Activated CD4-positive, CD25-positive, alpha-beta regulatory T cell treated with anti-CD3 and anti-CD28 coated beads, Interleukin-2, amount 50 U/mL, for 24 hours (primary cell): ENCODE data around the gene BDH1.
"Not testable (repeated sequence)": the region's sequence is repeated elsewhere in the genome, so short reads cannot be mapped to it uniquely, and the experiment has no call there.

Experiments
- ATAC-seq, 2 donors: fragments of 150-1000 bp; cut with Tn5 transposase; one replicate each; pipeline ENCODE4 v1.10.0; 2021; ENCODE audit warnings: mild to moderate bottlenecking in 1 of 2, moderate library complexity in 1 of 2

BDH1 gene

DNA sequence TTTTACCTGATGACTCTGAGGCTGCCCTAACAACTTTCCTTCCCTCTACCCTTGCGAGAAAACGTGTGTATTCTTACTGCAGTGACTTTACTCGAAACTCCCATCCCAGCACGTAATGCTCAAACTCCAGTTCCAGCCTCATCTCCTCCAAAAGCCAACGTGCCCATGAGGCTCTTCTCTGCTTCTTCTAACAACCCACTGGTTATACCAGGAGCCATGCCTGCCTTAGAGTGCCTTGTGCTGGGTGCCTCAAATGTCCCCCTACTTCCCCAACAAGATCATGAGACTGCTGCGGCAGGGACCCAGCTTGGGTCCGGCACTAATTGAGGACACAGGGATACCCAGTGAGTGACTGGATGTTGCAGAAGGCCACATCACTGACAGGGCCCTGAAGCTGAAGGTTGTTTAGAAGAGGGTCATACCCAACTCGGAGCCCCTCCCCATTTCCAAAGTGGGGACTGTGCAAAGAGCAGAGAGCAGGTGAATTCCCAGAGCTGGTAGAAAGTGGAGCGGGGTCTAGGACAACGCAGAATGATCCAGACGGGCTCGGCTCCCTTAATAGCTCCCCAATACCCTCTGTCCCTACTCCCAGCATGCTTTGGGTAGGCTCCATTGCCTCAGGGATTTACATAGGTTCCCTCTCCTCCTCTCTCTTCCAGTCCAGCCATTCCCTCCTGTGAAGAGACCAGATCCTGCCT, 71.4 kb downstream of the BDH1 start:
- ATAC-seq, result no peak

DNA sequence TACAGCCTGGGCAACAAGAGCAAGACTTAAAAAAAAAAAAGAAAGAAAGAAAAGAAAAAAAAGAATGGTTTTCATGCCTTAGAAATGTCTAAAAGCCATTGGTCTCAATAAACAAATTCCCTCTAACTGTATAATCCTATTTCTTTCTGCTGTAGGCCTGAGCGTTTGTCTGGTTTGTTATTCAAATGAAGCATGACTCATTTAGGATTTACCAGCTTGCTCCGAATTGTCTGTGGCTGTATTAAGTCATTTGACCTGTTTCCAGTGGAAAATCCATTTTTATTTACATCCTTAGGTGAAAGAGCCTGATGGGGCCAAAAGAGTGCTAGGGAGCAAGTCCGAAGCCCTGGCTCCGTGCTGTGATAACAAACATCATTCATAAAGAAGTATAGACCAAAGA, 73.8 kb downstream of the BDH1 start:
- no peak for ATAC-seq

DNA sequence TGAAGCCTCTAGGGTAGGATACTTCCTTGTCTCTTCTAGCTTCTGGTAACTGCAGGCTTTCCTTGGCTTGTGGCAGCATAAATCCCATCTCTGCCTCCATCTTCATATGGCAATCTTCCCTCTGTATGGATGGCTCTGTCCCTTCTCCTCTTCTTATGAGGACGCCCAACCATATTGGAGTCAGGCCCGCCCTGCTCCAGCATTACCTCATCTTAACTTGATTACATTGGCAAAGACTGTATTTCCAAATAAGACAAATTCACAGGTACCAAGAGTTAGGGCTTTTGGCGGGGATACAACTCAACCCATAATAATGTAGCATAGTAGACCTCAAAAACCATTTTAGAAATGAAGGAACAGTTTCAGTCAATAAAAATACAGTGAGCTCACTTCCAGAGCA, 75.4 kb downstream of the BDH1 start:
- no peak for ATAC-seq

DNA sequence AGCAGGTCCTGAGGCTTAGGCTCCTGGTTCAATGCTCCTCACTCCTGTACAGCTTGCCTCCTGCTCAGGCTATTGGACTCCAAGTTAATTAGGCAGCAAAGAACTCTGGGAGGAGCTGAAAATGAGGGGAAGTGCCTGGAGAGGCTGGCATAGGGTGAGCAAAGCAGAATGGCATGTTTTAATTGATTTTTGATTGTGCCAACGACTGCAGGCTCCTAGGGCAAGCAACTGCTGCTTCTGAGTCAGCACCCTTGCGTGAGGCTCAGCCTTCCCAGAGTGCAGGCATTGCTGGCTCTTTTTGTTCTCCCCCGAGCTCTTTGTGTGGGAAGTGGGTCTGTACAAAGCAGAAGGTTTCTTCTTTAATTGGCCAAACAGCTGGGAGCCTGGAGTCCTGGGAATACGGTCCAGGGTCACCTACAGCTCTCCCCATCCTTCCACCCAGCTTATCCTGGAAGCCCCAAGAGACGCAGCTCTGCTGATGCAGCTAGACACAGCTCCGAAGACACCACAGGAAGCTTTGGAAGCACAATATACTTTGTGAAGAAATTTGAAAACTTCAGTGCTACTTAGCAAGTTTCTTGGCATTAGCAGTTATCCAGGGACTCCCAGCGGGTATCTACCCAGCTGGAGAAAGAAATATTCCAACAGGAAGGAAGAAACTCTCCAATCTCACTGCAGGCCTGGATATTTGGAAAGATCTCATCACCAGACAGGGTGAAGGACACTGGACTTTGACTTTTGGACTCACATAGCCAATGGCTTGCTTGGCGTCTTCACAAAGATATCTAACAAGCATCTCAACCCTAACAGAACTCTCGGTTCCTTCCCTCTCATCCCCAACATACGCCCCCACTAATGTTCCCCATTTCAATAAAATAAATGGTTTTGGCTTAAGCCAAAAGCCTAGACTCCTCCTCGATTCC, 76.8 kb downstream of the BDH1 start:
- no peak for ATAC-seq

DNA sequence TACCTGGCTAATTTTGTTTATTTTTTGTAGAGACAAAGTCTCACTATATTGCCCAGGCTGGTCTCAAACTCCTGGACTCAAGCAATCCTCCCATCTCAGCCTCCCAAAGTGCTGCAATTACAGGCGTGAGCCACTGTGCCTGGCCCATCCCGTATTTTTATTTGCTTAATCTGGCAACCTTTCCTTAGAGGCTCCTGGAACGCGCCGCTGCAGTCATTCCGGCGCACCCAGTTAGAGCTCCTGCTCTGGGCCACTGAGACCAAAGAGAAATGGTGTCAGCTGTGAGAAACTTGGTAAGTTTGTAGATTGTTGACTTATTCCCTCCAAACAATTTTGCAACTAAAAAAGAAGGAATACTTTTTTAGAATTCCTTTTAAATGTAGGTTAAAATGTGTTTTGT, 78.0 kb downstream of the BDH1 start:
- not testable (repeated sequence) for ATAC-seq

DNA sequence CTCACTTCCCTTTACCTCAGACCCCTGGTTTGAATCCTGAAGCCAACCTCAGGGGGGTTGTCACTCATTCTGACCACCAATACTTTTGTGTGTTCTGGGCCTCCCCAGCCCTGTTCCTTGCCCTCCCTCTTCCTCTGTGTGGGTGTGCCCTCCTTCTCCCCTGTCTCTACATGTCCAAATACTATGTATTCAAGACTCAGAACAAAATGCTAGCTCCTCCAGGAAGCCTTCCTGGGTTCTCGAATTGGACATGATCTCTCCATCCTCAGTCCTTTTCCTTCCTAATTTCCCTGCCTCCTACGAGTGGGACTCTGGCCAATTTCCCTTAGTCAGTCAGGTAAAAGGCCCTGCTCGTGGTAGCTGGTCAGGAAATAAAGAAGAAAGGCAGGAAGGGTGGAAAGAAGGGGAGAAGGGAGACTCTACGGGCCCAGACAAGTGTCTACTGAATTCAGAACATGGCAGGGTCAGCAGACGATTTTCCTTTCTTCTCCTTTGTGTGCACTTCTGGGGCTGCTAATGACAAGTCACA, 79.7 kb downstream of the BDH1 start:
- no peak for ATAC-seq

DNA sequence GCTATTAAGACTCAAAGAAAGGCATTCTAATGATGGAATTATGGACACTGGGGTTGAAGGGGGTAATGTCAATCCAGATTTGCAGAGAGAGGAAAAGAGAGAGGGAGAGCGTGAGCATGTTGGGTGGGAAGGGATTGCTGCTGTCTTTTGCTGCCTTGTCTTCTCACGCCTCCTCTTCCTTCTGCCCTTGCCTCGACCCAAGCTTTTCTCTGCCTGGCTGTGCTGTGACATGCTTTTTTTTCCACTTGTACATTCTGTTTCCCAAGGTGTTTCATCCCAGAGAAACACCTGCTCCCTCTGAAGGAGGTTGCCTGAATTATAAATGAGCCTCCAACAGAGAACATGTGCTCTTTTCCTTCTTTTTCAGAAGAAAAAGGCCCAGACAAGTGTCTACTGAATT, 80.3 kb downstream of the BDH1 start:
- no peak for ATAC-seq

DNA sequence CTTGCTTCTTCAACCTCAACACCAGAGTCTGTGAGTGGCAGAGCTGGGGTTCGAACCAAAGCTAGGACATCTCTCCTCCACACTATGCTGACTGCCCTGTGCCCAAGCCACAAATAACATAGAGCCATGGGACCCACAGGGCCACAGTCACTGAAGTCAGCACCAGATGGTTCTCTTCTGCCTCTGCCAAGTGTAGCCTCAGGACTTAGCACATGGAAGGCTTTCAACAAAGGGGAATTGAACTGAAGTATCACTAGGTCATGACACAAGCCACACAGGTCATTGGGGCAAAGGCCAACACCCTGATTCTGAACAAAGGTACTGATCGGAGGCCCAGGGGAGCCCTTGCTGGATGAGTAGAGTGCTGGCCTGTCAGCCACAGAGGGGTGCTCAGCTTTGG, 83.6 kb downstream of the BDH1 start:
- no peak for ATAC-seq

DNA sequence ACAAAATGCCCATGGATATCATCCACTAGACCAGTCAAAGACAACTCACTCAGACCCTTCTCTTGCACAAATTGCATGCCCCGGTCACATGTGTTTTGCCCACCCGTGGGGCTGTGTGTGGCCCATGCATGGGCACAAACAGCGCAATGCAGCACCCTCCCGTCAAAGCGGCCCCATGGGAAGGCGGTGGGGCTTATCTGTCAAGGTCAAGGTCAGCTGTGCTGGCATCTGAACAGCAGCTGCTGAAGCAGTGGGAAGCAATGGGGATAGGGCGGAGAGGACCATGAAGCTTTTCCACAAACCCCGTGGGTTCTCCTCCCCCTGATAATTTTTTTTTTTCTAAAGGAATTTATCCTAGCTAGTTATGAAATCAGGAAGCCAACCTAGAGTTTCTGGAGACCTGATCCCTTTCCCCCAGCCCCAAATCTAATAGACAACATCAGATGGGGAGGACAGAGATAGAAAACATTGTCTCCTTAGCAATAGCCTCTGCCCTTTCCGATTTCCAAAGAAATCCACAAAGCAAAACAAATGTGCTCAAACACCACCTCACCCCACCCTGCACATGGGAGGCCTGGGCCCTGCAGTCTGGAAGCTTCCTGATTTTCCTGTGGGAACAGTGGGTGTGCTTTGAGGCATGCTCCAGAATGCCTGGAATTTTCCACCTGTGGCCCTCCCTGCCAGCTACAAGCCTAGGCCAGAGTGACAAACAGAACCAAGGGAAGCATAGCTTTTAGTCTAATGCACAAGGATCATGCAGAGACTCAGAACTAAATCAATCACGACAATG, 84.4 kb downstream of the BDH1 start:
- ATAC-seq, result no peak

DNA sequence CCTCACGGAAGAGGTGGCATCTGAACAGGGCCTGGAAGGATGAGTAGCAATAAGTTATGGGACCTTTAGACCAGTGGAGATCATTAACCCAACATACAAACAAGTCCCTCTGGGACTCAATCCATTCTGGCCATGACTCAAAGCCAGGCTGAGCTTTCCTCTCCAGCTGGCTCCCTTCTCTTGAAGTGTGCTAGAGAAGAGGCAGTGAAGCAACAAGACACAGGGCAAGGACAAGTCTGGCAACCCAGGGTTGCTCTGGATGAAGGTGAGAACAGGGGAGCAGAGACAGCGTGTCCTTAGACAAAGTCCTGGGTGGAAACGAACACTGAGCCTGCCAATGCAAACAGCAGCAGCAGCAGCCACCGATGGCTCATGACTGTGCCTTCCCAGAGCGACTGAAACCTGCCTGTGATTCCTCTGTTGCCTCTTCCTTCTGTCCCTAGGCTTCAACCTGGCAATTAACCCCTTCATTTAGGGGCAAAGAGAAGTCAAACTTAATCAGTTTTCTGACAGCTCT, 86.8 kb downstream of the BDH1 start:
- no peak for ATAC-seq

DNA sequence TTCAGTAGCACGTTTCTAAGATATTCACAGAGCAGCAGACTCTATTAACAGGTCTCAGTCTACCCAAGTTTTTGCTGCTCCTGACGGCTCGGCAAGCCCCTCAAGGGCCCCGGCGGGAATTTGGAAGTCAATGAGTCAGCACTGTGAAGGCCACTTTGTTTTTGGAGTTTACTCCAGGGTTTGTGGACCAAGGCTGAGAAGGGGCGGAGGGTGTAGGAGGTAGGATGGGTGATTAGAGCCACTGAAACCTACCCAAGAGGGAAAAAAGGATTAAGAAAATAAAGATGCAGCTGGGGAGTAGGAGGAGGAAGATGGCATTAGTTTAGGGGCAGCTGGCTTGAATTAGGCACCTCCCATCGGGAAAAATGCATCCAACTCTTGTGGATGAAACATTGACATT, 87.6 kb downstream of the BDH1 start:
- ATAC-seq, result no peak

DNA sequence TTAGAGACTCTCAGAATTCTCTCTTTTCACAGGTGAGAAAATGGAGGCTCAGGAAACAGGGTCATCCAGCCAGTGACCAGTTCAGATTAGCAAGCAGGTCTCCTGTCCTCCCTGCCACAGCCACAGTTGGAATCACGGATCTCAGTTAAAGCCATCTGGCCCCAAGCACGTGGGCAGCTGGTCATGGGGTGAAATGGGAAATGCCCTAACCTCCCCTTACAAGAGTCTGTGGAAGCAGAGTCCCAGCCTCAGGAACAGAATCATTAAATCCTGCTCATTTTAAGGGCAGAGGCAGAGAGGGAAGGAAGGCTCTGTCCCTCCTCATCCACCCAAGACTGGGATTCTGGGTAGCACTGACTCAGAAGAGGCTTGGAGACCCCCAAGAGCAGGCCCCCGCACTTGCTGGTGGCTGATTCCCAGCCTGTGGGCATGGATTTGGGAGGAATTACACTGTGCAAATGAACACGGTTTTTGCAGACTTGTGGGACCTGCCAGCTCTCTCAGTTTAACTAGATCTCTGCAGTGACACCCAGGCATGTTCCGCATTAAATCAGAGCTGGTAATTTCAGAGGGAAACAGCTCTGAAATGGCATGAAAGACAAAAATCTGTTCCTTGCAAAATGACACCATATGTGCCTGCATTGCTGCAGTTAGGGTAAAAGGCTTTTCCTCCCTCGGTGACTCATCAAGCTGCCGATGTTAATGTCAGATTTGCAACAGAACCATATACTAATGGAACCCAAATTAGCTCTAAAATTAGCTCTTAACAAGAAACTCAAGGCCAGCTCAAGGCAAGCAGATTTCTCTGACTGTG, 89.0 kb downstream of the BDH1 start:
- ATAC-seq, result no peak

DNA sequence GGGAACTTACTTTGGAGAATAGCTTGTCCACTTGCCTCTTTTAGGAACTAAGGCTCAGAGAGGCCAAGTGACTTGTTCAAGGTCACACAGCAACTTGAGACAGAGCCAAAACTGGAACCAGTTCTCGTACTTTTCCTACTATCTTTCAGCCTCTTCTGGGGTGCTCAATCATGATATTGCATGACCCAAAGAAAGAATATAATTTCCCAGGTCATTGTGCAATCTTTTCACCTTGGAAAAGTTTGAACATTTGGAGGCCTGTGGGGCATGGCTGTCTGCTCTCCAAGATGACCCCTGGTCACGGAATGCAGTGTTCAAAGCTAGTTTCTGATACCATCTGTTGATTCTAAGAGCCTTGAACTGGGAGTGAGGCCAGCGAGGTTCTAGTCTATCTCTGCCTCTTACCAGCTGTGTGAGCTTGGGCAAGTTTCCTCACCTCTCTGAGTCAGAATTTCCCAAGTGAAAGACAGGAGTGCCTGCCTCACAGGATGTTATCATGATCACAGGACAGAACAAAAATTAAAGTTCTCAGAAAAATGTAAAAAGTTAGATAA, 89.7 kb downstream of the BDH1 start:
- peak in 1 of 2 donors; percentile 33 for ATAC-seq

DNA sequence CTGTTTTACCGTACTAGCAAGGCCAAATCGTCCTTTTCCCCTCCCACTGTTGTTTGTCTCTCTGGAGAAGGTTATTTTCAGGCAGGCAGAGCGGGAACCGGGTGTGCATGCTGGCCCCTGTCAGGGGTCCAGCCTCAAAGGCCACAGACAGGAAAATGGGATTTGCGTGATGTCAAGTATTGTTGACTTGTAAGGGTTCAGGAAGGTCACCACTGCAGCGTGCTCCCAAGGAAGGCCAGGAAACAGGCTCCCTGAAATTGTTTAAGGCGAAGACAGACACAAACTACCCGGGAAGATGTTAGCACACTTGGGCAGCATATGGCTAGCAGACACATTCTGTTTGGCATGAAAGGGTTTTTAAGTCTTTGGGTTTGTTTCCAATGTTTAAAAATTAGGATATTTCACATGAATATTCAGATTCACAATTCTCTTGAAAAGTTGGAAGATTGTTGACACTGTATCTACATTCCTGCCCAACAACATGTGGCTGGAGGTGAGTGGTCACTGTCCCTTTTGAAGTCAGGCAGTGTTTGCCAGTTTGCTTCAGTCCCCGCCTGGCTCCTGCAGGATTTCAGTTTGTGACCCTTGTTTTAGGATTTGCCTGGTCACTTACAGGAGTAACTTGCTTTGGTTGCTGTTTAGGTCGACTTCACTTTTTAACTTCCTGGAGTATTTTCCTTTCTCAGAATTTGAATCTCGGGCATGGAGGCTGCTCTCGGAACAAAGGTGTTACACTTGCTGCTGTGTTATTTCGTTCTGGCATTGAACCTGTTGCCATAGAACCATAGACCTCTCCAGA, 90.4 kb downstream of the BDH1 start:
- no peak for ATAC-seq

DNA sequence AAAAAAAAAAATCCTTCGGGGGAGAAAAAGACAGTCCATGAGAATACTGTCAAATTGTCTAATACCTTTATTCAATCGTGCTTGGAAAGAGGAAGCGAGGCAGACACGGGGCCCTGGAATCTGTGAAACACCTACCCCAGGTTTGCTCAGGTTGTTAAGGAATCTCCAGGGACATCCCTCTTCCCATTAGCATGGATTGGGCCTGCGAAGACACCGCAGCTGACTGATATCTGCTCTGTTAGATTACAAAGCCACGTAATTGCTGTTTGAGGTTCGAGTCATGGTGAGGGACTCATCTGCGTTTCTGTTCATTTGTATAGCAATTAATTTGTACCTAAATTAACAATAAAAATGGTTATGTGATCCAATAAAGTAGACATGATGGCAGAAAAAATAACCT, 91.0 kb downstream of the BDH1 start:
- ATAC-seq, result no peak

DNA sequence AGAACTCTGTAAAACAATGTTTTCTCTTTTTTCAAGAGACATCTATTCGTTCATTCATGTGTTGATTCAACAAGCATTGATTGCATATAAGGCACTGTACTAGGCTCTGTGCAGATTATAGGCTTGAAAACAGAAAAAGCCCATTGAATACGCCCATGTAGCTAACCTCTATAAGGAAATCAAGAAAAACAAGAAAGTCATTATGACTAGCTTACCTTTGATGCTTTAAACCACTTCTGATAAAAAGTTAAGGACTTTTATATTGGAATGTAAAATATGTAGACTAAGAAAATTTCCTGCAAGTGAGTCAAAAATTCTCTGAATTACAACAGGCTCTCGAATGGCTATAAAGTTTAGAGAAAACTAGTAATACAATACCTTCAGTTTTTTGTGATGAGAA, 92.5 kb downstream of the BDH1 start:
- ATAC-seq, result peak; percentile 61 to 71

DNA sequence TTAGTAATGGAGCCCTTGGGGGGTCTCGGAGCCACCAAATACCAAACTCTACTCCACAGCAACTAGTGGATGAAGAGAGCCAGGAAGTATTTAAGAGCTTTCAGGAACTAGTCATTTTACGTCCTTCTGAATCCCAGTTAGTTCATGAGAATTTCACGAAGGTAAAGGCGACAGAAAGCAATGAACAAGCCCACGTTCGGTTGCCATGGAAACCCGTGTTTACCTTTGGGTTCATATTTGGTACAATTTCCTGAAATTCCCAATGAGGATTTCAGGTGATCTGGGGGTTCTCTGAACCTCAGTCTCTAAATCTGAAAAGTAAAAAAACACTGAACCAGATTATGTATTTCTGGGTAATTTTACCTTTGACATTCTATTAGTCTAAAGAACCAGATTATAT, 93.0 kb downstream of the BDH1 start:
- no peak for ATAC-seq

DNA sequence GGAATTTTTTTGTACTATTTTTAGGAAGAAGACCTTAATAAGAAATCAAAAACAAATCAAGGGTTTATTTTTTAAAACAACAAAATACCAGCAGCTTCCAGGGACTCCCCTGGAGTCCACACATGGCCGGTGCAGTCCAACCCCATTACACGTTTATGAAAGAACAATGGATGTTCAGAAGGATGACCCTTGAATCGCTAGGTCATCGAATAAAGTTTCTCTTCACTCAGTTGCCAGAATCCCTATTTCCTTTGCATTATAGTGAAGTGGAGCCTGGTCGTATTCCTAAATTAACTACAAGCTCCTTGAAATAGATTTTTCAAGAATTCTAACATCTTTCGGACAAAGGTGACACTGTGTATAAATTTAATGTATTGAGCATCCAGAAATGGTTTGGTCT, 95.1 kb downstream of the BDH1 start:
- no peak for ATAC-seq

DNA sequence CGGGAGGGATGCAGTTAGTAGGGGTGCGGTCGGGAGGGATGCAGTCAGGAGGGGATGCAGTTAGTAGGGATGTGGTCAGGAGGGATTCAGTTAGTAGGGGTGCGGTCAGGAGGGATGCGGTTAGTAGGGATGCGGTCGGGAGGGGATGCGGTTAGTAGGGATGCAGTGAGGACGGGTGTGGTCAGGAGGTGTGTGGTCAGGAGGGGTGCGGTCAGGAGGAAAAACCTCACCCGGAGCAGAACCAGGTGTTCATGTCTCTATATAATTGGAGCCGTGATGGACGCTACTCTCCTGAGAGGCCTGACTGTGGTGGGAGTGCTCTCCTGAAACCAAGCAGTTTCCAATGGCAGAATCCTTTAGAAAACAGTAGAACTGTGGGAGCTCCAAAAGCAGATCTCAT, 95.8 kb downstream of the BDH1 start:
- no peak for ATAC-seq
